ENCODE data around the gene MAN2A2.
"Not testable (repeated sequence)": the region's sequence is repeated elsewhere in the genome, so short reads cannot be mapped to it uniquely, and the experiment has no call there.

The MAN2A2 gene

GRCh38 chr15:90905306-90906180 lies 2.4 kb downstream of the MAN2A2 start:
- no peak for DNase-seq

- DNase-seq = no peak
Observed at GRCh38 chr15:90906181-90906849, 3.2 kb downstream of the MAN2A2 start.

- no peak for DNase-seq
Observed at GRCh38 chr15:90907051-90907660, 4.1 kb downstream of the MAN2A2 start.

GRCh38 chr15:90907838-90908507 lies 4.9 kb downstream of the MAN2A2 start:
- DNase-seq = no peak

- not testable (repeated sequence) for DNase-seq
Observed at GRCh38 chr15:90909449-90909848, 6.3 kb downstream of the MAN2A2 start.

GRCh38 chr15:90909976-90910375 lies 6.9 kb downstream of the MAN2A2 start:
- DNase-seq = no peak

- DNase-seq = no peak
Observed at GRCh38 chr15:90910441-90911301, 7.6 kb downstream of the MAN2A2 start.

GRCh38 chr15:90911302-90911623 lies 8.2 kb downstream of the MAN2A2 start:
- no peak for DNase-seq

- DNase-seq = no peak
Observed at GRCh38 chr15:90911906-90912769, 9.0 kb downstream of the MAN2A2 start.

GRCh38 chr15:90912770-90913075 lies 9.6 kb downstream of the MAN2A2 start:
- DNase-seq = no peak

GRCh38 chr15:90913398-90913944 lies 10.4 kb downstream of the MAN2A2 start:
- DNase-seq = no peak

- no peak for DNase-seq
Observed at GRCh38 chr15:90914305-90915080, 11.4 kb downstream of the MAN2A2 start.

GRCh38 chr15:90915216-90915807 lies 12.2 kb downstream of the MAN2A2 start:
- no peak for DNase-seq

GRCh38 chr15:90915808-90916440 lies 12.8 kb downstream of the MAN2A2 start:
- no peak for DNase-seq

- no peak for DNase-seq
Observed at GRCh38 chr15:90916461-90916860, 13.4 kb downstream of the MAN2A2 start.

GRCh38 chr15:90917569-90917968 lies 14.5 kb downstream of the MAN2A2 start:
- no peak for DNase-seq

GRCh38 chr15:90918034-90918788 lies 15.1 kb downstream of the MAN2A2 start:
- no peak for DNase-seq

GRCh38 chr15:90918835-90919234 lies 15.7 kb downstream of the MAN2A2 start:
- DNase-seq = no peak

GRCh38 chr15:90921887-90922286 lies 18.8 kb downstream of the MAN2A2 start:
- no peak for DNase-seq
